IPS-18c (cell line): Measurements from ENCODE around the gene ZNF324B.
A peak's percentile ranks its signal among the peaks of the same experiment; 100 is the strongest.
"Not testable (repeated sequence)": the region's sequence is repeated elsewhere in the genome, so short reads cannot be mapped to it uniquely, and the experiment has no call there.

Source experiments
- H3K4me3 ChIP-seq: 2 replicates; pipeline ENCODE4 v1.7.0; 2013; ENCODE audit warnings: low read depth, mild to moderate bottlenecking, low read length, moderate library complexity; ENCODE audit not compliant: insufficient read depth
- H3K9me3 ChIP-seq: one replicate; pipeline ENCODE4 v1.6.1; 2013; ENCODE audit warnings: mild to moderate bottlenecking, low read length, moderate library complexity; ENCODE audit not compliant: control insufficient read depth, insufficient read depth

The ZNF324B gene

GRCh38 chr19:58451358-58452101 lies at the start of gene ZNF324B:
ZNF324B (plus strand) TSS chr19:58451622; CDS start chr19:58453702, 2,080 bp downstream.
- Histone ChIP-seq H3K9me3 (peaks cover 3% of the 10 kb centered on the region), H3K4me3 (peak within 1 kb of the TSS; percentile 83)

DNA sequence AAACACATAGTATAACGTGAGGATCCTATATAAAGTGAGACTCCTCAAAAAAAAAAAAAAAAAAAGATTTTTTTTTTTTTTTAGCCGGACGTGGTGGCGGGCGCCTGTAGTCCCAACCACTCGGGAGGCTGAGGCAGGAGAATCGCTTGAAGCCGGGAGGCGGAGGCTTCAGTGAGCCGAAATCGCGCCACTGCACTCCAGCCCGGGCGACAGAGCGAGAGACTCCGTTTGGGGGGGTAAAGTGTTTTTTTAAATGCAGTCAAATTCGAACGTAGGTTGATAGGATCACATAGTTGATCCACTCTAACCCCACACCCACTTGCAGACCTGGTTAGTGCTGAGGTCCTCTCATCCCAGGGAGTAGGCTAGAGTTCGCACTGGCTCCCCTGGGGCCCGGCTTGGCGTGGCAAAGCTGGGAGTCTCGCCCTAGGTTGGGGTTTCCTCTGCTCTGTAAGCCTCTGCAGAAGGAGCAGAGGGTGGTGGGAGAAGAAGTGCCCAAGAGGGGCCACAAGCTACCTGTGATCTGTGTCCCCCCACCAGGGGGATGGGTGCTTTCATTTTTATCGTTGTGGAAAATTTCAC lies 49.5 kb upstream of the ZNF324B start:
- no peaks in the 10 kb centered on the region for H3K9me3 ChIP-seq
- peak overlapping the region; percentile 73 for H3K4me3 ChIP-seq

DNA sequence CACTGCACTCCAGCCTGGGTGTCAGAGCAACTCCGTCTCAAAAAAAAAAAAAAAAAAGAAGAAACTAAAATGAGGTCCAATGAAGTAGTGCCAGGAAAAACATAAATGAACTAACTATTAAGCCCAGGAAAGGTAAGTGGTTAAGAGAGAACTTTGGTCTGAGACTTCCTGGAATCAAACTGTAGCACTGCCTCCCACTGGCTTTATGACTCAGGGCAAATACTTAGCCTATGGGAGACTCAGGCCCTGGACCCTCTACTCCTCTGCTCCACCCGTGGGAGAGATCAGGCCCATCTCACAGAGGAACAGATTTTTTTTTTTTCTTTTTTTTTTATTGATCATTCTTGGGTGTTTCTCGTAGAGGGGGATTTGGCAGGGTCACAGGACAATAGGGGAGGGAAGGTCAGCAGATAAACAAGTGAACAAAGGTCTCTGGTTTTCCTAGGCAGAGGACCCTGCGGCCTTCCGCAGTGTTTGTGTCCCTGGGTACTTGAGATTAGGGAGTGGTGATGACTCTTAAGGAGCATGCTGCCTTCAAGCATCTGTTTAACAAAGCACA lies 47.4 kb upstream of the ZNF324B start:
- not testable (repeated sequence) for H3K4me3 ChIP-seq, H3K9me3 ChIP-seq

DNA sequence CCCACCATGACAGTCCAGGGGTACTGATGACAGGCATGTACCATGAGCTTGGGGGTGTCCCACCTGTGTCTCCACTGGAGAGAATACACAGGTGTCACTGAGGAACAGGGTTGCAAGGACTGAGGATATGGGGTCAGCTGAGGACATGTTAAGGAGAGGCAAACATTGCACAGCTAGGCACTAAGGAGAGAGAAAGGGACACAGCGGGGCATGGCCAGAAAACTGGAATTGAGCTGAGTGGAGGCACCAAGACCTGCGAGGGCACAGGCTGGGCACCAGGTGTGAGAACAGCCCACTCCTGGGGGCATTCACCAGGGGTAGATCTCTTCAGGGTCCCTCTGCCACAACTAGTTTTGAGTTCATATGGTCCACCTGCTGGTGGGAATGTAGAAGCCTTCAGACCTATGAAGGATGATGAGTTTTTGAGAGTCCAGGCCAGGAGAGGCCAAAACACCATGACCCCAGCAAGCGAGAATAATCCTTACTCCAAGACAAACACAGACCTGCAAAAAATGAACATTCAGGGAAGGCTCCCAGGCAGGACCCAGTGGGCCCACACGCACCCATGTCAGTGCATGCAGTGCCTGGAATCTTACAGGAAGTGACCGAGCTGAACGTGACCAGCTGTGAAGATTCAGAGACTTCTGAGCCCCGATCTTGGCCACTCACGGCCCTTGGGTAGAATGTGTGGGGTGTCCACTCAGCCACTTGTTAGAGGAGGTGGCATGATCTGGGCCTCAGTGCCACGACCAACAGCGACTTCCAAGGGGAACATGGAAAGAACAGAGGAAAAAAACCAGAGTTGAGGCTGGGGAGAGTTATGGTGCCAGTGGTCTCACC lies 44.4 kb upstream of the ZNF324B start:
- Histone ChIP-seq H3K4me3 (peak overlapping the region; percentile 88; the same call in 1 of the 2 replicates), H3K9me3 (no peaks in the 10 kb centered on the region)

GRCh38 chr19:58407658-58408151 lies 43.7 kb upstream of the ZNF324B start:
- peak overlapping the region; percentile 88 for H3K4me3 ChIP-seq
- no peaks in the 10 kb centered on the region for H3K9me3 ChIP-seq

DNA sequence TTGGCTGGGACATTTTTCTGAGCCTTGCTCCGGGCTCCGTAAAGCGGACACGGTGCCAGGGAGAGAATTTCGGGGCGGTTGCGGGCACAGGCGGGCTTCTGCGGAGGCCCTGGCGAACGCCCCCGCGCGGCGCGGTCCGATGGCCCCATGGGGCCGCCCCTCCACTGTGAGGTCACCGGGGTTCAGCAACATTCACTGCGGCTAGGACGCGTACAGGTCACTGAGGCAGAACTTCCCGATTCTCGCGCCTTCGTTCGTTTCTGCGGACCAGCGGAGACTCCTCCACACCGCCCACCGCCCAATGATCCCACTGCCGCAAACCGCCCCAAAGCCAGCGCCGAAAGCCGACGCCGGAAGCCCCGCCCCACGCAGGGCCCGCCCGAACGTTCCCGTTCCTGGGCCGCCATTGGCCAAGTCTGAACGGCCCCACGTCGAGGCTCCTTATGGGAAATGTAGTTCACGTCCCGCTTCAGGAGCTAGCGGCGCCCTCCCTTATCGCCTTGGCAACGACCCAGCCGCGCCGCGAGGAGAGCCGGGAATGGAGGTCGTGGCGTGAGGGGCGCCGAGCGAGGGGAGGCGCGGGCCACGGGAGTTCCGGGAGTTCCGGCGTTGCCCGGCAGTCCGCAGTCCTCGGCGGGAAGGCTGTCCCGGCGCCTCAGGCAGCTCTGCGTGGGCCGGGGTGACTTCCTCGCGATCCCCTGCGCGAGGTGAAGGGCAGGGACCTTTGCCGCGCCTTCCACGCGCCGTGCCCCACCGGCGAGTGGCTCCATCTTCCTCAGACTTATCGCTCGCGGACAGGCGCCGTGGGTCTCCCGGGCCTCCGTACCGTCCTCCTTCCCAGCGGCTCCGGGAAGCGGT lies 43.0 kb upstream of the ZNF324B start, which contains the start of gene ZNF584:
Gene ZNF584, plus strand, starts transcription at position 498 of the 858 bp plus-strand sequence. CDS start 499 bp downstream, outside the sequence.
- H3K9me3 ChIP-seq = no peaks in the 10 kb centered on the region
- peak within 1 kb of the TSS; percentile 88 for H3K4me3 ChIP-seq

DNA sequence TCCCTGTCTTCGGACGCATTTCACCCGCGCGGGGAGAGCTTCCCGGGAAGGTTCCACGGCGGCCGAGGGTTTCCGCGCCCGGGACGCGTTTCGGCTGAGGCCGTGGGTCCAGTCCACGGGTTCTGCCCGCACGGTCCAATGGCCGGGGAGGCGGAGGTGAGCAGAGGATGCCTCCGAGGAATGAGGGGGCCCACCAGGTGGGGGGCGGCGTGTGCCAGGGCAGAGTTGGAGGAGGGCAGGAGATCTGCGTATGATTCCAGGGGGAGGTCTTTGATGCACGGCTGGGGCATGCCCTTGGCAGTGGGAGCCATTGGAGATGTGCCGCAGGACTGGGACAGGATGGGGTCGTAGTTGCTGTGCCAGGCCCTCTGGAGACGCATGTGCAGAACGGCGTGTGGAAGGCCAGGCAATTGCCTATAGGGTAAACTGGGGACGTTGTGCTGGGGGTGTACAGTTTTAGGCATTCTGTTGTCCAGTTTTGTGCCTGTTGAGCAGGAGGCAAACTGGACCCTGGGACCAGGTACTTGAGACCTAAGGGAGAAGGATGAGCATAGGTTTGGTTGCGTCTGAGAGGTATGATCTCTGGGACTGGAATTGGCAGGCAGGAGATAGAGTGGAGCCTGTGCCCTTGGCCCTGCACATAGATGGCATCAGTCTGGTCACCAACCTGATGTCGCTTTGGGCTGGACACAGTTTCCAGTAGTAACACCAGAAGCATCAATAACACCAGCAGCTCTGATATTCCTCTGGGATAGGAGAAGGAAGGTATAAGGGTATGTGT lies 42.2 kb upstream of the ZNF324B start:
- Histone ChIP-seq H3K9me3 (no peaks in the 10 kb centered on the region), H3K4me3 (peak overlapping the region; percentile 88)

GRCh38 chr19:58416604-58417003 lies 34.8 kb upstream of the ZNF324B start:
- Histone ChIP-seq H3K9me3 (no peaks in the 10 kb centered on the region), H3K4me3 (no peak overlapping the region)

- no peaks in the 10 kb centered on the region for H3K9me3 ChIP-seq
These were observed 34.4 kb upstream of the ZNF324B start for GRCh38 chr19:58417071-58417470.

DNA sequence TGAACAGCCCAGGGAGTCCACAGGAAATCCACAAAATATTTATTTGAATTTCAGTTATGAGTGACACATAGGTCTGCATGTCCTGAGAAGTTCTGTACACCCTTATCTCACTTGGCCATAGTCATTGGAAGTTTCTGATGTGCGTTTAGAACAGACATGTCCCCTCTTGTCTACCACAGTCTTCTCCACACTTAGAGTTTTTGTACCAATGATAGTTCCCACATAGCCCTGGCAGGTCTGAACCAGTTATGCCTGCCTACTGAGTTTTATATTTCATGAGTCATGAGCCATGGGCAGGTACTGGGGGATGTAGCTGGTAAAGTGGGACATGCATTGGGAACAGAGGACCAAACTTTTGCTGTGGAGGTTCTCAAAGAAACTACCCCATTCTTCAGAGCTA lies 22.8 kb upstream of the ZNF324B start:
- Histone ChIP-seq H3K9me3 (peaks cover 22% of the 10 kb centered on the region), H3K4me3 (no peak overlapping the region)

More at GRCh38 chr19:58417071-58417470, 34.4 kb upstream of the ZNF324B start:
- no peak overlapping the region for H3K4me3 ChIP-seq

GRCh38 chr19:58429745-58430144 lies 21.7 kb upstream of the ZNF324B start:
- Histone ChIP-seq H3K4me3 (no peak overlapping the region), H3K9me3 (peaks cover 33% of the 10 kb centered on the region)

DNA sequence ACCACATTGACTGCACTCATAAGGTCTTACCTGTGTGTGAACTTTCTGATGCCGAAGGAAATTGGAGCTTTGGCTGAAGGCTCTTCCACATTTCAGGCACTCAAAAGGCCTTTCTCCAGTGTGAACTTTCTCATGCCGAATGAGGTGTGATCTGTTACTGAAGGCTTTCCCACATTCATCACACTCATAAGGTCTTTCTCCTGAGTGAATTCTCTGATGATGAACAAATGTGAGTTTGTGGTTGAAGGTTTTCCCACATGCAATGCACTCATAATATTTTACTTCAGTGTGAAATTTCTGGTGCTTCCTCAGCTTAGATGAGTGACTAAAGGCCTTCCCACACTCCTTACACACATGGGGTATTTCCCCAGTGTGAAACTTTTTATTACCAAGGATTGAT lies 17.2 kb upstream of the ZNF324B start:
- peaks cover 43% of the 10 kb centered on the region for H3K9me3 ChIP-seq
- no peak overlapping the region for H3K4me3 ChIP-seq

DNA sequence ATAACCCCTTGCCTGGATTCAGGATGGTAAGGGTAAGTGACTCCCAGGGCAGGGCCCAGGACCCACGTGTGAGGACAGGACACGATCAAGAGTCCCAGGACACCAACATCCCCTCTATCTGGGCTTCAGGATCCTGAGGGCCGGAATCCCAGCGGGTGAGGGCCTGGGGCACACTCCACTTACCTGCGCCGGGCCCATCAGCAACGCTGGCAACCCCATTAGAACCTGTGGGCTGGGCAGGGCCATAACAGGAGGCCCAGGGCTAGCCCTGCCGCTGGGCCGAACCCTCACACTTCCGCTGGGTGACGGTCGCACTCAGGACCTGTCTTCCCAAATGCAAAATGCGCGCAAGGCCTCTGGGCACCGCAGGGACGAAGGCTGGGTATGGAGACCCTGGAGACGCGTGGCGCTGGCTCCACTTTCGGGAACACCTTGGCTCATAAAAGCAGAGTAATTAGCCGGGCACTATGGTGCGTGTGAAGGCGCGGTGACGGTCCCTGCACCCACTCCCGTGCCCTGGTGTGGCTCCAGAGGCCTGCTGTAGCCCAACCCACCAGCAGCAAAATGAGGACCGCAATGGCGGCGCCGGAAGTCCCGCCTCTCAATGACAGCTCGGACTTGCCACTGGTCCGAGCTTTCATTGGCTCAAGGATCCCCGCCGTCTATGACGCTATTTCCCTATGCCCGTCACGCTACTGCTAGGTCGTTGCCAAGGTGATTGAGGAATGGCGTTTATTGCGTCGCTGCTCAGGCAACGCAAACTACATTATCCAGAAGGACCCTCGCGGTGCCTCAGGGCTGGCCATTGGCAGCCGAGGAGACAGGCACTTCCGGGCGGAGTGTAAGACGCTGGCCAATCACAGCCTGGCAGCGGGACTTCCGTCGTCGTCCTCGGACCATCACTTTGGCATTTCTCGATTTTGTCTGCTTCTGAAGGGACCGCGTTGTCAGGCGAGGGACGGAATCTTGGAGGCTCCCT lies 11.6 kb upstream of the ZNF324B start, which contains the start of gene ZNF132:
Gene ZNF132, minus strand, starts transcription at position 578 of the 979 bp plus-strand sequence. Its CDS starts 332 bp downstream, at position 246.
- H3K9me3 ChIP-seq = peaks cover 11% of the 10 kb centered on the region
- H3K4me3 ChIP-seq = peak within 1 kb of the TSS; percentile 88

- Histone ChIP-seq H3K9me3 (peaks cover 4% of the 10 kb centered on the region), H3K4me3 (peak overlapping the region; percentile 50)
These were observed 10.9 kb upstream of the ZNF324B start for GRCh38 chr19:58440556-58440955.

DNA sequence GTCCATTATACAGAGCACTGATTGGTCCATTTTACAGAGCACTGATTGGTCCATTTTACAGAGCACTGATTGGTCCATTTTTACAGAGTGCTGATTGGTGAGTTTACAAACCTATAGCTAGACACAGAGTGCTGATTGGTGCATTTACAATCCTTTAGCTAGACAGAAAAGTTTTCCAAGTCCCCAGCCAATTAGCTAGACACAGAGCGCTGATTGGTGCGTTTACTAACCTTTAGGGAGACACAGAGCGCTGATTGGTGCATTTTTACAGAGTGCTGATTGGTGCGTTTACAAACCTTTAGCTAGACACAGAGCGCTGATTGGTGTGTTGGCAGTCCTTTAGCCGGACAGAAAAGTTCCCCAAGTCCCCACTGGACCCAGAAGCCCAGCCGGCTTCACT lies 8.4 kb upstream of the ZNF324B start:
- not testable (repeated sequence) for H3K4me3 ChIP-seq, H3K9me3 ChIP-seq
